Hematopoietic multipotent progenitor cell treated with erythropoietin and hydrocortisone succinate and interleukin-3 and kit ligand, for 15 days (in vitro differentiated cells): ENCODE data around the gene KMT2B.
"Not testable (repeated sequence)": the region's sequence is repeated elsewhere in the genome, so short reads cannot be mapped to it uniquely, and the experiment has no call there.

ENCODE experiments used
- DNase-seq: peaks from one replicate; pipeline ENCODE4 v3.0.0-alpha.2; 2015; ENCODE audit warnings: low spot score

The KMT2B gene

DNA sequence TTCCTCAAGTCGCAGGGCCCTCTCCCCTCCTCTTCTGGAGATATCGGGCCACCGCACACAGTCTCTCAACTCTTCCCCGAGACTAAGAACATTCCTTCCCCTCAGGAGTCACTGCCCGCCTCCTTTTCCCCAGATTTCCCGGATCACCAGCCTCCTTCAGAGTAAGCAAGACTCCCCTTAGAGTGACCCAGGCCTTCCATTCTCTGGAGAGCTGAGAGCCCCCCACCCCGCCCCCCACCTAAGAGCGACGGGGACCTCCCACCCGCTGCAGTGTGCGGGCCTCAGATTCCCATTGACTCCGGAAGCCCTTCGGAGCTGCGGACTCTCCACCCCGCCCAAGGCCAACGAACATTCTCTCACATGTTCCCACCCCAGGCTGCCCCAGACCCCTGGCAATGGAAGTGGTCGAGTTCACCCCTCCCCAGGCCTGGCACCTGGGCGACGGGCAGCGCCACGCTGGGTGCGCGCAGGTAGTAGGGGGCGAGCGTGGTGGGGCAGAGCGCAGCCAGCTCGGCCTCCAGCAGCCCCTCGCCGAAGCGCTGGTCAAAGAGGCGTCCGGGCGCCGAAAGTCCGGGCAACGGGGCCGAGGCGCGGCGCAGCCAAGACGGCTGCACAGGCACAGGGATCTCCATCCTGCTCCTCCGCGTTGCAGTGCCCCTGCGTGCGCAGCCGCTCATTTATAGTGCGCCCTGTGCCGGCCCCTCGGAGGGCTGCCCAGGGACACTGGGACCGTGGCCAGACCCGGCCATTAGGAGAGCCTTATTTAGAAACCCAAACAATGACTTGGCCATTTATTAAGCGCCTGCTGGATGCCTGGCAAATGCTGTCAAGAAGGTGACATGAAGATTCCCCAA lies 38.8 kb downstream of the KMT2B start, which contains the start of gene HSPB6:
TSS of gene HSPB6 (minus strand) at position 653 of the 854 bp plus-strand sequence. CDS start at position 632, 21 bp downstream.
- no peak for DNase-seq

DNA sequence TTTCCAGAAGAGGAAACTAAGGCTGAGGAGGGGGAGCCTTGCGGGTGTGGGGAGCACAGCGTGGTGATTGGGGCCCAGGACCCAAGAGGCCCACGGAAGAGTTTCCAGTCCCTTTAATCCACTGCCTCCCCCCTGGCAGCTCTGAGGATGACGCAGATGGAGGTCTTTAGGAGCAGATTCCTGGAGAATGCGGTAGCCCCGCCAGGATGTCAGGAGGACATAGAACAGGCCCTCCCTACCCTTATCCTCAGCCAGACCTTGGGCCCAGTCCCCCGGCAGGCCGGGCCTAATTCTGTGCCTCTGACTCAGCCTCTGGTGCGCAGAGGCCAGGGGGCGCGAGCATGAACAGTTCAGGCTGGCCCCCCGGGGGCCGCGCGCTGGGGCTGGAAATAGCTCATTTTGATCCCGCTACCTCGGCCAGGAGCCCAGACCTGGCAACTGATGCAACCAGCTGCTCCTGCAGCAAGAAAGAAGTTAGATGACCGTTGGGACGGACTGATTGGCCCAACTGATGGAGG lies 39.5 kb downstream of the KMT2B start:
- no peak for DNase-seq

DNA sequence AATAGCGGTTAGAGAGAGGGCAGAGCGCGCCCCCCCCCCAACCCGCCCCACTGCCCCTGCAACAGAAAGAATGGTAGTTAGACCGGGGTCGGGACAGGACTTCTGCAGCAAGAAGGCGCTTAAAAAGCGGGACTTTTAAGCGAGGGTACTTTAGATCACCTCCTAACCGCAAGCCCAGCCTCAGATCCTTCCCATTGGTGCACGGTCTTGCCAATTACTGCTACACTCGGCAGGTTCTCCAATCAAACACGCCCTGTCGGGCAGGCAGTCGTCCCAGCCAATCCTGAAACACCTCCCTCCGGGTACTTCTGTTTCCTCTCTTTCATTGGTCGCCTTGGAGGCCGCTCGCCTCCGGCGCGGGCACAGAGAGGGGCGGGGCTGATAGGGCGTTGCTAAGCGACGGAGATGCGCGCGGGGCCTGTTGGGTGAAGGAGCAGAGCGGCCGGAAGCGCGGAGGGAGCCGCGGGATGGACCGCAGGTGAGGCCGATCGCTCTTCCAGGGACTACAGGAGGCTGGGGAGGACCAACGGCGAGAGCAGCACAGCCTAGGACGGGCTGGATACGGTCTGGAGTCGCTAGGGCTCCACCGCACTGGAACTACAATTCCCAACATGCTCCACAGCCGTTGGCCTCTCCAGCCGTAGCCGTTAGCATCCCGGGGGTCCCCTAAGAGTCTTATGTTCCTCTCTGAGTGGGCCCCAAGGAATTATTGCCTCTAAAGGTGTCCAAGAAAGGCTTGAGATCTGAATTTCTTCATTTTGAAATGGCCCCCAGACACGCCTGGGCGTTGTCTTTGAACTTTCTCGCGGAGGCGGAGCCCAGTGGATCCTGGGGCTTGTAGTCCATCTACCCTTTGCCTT lies 40.2 kb downstream of the KMT2B start, which contains the start of gene PROSER3:
TSS of gene PROSER3 (plus strand) at position 428 of the 860 bp plus-strand sequence. CDS start at position 468, 40 bp downstream.
- DNase-seq: peak; percentile 99

DNA sequence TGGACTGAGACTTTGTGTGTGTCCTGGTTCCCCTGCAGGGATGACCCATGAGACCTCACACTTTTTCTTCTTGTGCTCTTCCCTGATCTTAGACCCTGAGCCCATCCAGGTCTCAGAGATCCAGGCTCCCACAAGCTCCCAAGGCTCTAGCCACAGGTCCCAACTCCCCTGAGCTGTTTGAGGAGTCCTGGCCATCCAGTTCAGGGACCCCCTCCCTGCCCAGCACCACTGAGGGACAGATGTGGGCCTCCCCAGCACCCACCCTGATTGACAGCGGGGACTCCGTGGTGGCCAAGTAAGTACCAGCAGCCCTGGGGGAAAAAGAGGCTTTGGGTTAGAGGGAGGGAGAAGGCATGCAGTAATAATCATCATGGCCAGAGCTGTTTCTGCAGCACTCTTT lies 41.9 kb downstream of the KMT2B start:
- no peak for DNase-seq

DNA sequence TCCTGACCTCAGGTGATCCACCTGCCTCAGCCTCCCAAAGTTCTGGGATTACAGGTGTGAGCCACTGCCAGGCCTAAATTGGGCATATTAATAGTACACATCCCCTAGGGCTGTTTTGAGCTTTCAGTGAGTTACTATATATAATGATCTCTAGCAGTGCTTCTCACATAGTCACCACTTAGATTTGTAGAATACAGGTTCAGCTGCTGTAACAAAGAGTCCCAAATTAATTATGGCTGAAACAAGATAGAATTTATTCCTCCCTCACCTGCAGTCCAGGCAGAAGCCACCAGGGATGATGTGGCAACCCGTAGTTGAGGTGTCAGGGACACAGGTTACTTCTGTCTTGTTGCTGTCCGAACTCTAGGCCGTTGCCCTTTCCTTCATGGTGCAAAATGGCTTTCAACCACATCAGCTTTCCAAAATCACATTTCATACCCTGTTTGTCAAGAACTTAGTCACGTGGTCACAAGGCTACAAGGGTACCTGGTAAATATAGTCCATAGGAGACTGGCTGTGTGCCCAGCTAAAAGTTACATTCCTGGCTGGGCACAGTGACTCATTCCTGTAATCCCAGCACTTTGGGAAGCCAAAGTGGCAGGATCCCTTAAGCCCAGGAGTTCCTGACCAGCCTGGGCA lies 43.0 kb downstream of the KMT2B start:
- DNase-seq: no peak

DNA sequence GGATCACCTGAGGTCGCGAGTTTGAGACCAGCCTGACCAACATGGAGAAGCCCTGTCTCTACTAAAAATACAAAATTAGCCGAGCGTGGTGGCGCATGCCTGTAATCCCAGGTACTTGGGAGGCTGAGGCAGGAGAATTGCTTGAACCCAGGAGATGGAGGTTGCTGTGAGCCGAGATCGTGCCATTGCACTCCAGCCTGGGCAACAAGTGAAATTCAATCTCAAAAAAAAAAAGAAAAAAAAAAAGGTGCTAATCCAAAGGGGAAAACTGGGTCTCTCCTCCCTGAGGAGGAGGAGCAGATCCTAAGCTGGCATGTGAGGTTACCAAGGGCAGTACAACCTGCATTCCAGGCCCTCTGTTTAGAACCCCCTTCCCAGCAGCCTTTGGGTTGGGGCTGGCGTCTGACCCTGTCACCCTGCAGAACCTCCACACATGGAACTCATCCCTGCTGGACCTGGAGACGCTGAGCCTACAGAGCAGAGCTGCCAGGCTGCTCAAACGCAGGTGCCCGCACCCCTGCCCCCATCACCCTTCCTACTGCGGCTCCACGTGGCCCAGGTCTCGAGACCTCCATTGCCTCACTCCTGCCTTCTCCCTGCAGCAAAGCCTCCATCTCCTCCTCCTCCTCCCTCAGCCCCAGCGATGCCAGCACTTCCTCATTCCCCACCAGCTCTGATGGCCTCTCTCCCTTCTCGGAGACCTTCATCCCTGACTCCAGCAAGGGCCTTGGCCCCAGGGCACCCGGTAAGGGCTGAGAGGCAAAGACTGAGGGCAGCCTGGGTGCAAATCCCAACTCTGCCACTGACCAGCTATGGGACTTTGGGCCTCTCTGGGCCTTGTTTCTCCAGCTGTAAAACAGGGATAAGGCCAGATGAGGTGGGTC lies 46.9 kb downstream of the KMT2B start:
- no peak for DNase-seq

DNA sequence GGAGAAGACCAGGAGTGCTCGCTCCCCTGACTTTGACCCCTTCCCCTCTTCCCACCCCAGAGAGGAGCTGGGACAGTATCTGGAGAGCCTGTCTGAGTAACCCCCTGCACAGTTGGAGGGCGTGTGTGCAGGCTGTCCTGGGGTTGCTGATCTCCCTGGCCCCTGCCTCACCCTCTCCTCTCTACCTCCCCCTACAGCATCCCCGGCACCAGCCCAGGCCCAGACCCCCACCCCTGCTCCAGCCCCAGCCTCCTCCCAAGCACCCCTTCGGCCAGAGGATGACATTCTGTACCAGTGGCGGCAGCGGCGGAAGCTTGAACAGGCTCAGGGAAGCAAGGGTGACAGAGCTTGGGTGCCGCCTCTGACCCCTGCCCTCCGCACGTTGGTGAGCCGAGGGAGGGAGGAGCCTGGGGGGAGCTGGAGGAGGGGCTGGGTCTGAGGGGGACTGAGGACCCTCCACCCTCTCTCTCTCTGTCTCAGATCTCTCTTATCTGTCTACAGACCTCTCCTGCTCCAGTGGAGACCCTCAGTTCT lies 48.8 kb downstream of the KMT2B start:
- DNase-seq: no peak

DNA sequence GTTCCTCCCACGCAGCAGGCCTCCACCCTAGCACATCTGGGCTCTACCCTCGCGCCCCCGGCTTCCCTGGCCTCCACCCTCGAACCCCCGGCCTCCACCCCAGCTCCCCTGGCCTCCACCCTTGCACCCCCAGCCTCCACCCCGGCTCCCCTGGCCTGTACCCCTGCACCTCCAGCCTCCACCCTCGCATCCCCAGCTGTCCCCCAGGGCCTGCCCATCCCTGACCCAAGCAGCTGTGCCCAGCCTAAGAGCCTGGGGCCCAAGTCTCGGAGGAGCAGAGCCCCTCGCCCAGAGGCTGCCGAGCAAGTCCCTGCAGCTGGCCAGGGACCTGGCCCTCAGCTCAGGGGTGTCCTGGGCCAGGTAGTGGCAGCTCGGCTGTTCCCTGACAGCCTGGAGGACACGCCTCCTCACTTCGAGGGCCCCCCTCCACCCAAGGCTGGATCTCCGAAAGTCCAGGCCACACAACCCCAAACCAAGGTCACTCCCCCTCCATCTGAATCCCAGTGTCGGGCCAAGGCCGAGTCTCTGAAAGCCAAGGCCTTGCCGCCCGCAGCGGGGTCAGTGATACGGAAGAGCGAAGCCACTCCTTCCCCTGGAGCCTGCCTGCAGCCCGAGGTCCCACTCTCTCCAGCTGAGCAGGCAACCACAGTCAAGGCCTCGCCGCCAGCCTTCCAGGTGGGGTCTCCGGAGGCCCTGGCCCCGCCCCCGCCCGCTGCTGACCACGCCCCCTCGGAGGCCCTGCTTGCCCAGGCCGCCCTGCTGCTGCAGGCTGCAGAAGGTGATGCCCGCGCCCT lies 49.7 kb downstream of the KMT2B start:
- no peak for DNase-seq

DNA sequence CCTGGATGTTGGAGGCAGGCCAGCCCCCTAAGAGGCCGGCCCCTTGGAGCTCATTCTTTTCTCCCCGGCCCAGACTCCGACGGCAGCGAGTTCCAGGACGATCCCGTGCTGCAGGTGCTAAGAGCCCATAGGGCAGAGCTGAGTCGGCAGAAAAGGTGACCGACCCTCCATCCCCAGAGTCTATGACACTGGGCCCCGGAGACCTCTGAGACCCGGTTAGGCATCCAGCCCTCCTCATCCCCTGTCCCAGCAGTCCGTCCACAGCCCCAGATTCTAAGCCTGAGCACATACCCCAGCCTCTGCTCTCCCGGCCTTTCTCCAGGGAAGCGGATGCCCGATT lies 50.2 kb downstream of the KMT2B start:
- DNase-seq: no peak

DNA sequence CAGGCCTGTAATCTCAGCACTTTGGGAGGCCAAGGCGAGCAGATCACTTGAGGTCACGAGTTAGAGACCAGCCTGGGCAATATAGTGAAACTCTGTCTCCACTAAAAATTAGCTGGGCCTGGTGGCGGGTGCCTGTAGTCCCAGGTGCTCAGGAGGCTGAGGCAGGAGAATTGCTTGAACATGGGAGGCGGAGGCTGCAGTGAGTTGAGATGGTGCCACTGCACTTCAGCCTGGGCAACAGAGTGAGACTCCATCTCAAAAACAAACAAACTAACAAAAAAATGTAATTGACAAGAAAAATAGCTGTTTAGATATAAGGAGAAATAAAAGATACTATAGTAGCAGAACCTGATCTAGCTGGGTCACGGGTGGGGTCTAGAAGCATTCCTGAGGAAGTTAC lies 54.6 kb downstream of the KMT2B start:
- DNase-seq: not testable (repeated sequence)

DNA sequence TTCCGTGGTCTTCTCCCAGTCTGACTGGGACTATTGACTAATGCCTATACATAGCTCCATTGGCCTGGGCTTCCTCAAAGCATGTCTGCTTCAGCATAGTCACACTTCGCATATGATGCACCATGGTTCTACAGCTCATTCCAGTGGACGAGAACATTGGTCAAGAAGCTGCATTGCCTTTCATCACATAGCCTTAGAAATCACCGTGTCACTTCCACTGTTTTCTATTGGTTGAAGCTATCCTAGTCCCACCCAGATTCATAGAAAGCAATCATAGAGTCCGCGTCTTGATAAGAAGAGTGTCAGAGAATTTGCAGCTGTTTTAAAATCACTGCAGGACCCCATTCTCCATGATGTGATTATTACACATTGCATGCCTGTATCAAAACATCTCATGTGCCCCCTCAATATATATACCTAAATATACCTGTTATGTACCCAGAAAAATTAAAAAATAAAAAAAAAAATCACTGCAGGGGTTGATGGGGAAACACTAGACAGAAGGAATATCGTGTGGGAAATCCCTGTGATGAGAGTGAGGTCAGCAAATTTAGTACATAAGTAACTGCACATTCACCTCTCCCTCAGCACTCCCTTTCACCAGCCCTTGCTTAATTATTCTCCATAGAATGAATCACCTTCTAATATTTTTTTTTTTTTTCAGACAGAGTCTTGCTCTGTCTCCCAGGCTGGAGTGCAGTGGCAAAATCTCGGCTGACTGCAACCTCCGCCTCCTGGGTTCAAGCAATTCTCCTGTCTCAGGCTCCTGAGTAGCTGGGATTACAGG lies 55.4 kb downstream of the KMT2B start:
- DNase-seq: no peak

DNA sequence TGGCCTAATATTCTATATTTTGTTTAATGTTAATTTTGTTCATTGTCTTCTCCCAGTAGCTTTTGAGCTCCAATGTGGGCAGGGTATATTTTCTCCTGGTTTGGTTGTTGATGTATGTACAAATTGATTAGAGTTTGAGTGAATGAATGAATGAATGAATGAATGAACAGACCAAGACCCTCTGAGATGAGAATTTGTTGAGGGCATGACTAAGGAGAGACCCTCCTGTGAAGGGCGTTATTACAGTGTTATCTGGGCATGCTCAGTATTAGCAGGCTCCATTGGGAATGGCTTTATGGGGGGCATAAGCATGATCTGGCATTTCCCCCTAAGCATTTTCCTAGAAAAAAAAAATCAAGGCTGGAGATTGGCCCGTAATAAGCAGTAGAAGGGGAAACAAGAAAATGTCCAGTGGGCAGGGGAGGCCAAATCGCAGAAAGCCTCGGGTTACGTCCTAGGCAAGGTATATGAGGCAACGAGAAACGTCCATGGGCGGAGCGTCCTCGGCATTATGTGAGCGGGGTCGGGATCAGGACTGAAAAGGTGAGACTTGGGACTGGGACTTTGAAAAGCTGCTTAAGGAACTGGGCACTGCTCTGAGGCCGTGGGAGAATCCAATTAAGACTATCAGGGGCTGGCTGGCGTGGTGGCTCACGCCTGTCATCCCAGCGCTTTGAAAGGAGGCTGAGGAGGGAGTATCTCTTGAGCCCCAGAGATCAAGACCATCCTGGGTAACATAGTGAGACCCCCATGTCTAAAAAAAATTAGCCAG lies 56.7 kb downstream of the KMT2B start:
- DNase-seq: no peak

DNA sequence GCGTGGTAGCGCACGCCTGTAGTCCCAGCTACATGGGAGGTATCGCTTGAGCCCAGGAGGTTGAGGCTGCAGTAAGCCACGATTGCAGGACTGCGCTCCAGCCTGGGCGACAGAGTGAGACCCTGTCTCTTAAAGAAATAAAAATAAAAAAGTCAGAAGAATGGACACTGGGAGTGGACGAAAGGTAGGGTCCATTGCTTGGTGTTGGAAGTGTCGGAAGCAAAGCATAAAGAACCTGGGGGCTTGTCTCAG lies 57.2 kb downstream of the KMT2B start:
- DNase-seq: no peak

DNA sequence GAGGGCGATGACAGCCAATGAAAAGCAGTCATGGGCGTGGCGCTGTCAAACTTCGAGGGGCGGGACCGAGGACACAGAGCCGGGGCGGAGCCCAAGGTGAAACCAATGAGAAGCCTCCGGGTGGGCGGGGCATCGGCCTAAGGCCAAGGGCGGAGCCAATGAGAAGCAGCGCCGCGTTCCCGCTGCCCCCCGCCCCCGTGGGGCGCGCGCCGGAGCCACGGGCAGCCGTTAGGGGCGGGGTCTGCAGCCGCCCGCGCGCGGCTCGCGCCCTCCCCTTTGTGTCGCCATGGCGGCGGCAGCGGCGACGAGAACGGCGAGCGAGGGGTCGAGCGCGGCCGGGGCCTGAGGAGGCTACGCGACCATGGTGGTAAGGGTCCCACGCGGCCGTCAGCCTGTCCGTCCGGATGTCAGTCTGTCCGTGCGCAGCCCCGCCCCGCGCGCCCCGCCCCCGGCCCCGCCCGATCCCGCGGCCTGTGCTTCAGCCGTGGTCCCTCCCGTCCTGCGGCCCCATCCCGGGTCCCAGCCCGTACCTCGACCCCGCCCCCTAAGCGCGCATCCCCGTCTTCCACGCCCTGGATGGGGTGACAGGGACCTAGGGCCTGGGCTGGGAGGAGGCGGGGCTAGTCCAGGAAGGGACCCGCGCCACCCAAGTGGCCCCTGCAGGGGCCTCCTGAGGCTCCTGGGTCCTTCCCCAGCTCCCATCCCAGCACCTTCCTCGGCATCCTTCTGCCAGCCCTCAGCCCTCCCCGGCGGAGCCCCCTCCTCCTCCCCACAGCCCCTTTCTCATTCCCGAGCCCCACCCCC lies 57.7 kb downstream of the KMT2B start, which contains the start of gene ARHGAP33:
TSS of gene ARHGAP33 (plus strand) at position 267 of the 804 bp plus-strand sequence. CDS start at position 362, 95 bp downstream.
- peak; percentile 99 for DNase-seq

DNA sequence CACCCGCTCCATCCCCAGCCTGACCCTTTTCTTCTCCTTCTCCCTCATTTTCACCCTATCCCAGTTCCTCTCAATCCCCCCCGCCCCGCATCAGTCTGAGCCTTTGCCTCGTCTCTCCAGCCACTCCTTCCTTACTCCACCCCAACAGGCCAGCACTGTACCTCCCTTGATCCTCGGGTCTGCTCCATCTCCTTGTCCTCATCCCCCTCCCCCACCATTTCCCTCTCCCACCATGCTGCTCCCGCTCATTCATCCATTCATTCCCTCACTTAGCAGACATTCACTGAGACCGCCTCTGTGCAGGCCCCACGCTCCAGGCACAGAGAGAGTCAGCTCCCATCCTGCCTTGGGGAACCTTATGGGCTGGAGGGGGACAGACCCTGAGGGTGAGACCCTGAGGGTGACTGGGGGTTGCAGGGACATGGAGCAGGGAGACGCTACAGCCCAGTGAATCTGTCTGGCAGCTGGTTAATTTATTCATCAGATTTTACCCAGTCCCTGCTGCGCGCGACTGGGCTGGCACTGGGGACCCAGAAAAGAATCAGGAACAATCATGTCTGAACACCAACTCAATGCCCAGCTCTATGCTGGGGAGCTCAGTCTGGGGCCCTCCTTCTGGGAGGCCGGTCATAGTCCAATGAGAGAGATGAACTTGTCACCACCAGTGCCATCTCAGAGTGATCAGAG lies 58.4 kb downstream of the KMT2B start:
- no peak for DNase-seq

DNA sequence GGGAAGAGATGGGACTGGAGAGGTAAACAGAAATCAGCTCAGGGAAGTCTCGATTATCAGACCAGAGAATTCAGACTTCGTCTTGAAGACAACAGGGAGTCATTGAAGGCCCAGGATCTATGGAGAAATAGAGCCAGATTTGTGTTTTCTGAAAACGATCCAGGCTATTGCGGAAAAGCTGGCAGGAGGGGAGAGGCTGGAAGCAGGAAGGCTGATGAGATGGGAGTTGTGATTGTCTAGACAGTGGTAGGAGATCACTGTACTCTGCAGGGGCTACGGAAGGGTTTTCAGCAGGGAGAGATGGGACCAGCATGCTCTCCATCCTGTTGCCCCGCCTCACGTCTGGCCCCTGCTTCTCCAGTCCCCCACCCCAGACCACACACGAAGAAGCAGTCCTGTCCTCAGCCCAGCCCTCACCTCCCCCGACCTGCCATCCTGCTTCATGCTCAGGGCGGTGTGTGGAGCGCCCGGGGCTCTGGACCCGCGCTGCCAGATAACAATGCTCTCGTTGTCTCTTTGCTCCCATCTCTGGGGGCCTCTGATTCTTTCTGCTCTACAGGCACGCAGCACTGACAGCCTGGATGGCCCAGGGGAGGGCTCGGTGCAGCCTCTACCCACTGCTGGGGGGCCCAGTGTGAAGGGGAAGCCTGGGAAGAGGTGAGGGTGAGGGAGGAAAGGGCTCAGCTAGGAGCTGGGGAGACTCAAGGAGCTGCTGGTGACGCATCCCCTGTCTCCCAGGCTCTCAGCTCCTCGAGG lies 59.5 kb downstream of the KMT2B start:
- no peak for DNase-seq
